ENCODE data around the gene PPP5C.

PPP5C gene

GRCh38 chr19:46365561-46365960 lies 18.7 kb downstream of the PPP5C start:
- no peak for DNase-seq (ENCODE audit: extremely low read depth, insufficient read length)
- peaks cover 17% of the 10 kb centered on the region for H3K36me3 ChIP-seq (ENCODE audit: control insufficient read depth, insufficient read depth, low read length)
- no peak overlapping the region for H3K4me3 ChIP-seq (replicated peaks; ENCODE audit: low read depth, low read length)
- TF ChIP-seq CTCF (IDR thresholded peaks at IDR 0.05; ENCODE audit: insufficient read depth, low read length, poor library complexity, severe bottlenecking): no peak
- H3K27me3 ChIP-seq (replicated peaks; ENCODE audit: control insufficient read depth, insufficient read depth, low read length): no peaks in the 10 kb centered on the region

DNA sequence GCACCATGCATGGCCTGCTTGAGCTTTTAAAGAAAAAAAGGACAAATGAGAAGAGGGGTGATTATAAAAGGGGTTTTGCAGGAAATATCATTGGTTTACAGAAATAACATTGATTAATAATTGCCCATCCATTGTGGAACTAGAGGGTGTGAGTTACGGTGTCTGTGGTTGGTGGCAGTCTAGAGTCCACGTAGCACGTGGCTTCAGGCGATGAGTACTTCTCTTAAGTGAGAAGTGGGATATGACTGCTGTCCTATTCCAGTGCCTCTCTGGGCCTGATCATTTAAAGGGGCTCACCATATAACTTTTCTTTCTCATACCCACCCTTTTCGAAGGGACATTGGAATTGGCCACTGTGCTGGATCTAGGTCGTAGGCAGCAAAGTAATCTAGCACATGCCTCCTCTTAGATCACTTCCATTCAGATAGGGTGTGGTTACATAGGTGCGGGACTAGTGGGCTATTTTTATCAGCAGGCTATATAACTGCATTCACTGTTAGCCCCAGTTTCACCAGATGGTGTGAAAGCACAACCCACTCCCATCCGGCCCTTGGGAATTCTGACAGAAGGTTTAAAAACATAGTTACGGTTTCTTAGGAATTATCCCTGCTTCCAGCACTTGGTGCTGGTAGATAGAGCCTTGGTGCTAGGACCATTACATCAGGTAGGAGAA lies 19.9 kb downstream of the PPP5C start:
- no peak overlapping the region for H3K4me3 ChIP-seq (replicated peaks; ENCODE audit: low read depth, low read length)
- H3K27me3 ChIP-seq (replicated peaks; ENCODE audit: control insufficient read depth, insufficient read depth, low read length): no peaks in the 10 kb centered on the region
- DNase-seq (ENCODE audit: extremely low read depth, insufficient read length): no peak
- no peak for TF ChIP-seq CTCF (IDR thresholded peaks at IDR 0.05; ENCODE audit: insufficient read depth, low read length, poor library complexity, severe bottlenecking)
- H3K36me3 ChIP-seq (ENCODE audit: control insufficient read depth, insufficient read depth, low read length): peaks cover 17% of the 10 kb centered on the region

- H3K36me3 ChIP-seq (ENCODE audit: control insufficient read depth, insufficient read depth, low read length): peaks cover 17% of the 10 kb centered on the region
Observed at GRCh38 chr19:46367426-46367825, 20.5 kb downstream of the PPP5C start.

GRCh38 chr19:46368116-46368515 lies 21.2 kb downstream of the PPP5C start:
- no peak for DNase-seq (ENCODE audit: extremely low read depth, insufficient read length)
- no peak for TF ChIP-seq CTCF (IDR thresholded peaks at IDR 0.05; ENCODE audit: insufficient read depth, low read length, poor library complexity, severe bottlenecking)
- no peak overlapping the region for H3K4me3 ChIP-seq (replicated peaks; ENCODE audit: low read depth, low read length)
- peaks cover 17% of the 10 kb centered on the region for H3K36me3 ChIP-seq (ENCODE audit: control insufficient read depth, insufficient read depth, low read length)
- no peaks in the 10 kb centered on the region for H3K27me3 ChIP-seq (replicated peaks; ENCODE audit: control insufficient read depth, insufficient read depth, low read length)

More at GRCh38 chr19:46367426-46367825, 20.5 kb downstream of the PPP5C start:
- no peak overlapping the region for H3K4me3 ChIP-seq (replicated peaks; ENCODE audit: low read depth, low read length)
- no peaks in the 10 kb centered on the region for H3K27me3 ChIP-seq (replicated peaks; ENCODE audit: control insufficient read depth, insufficient read depth, low read length)
- no peak for TF ChIP-seq CTCF (IDR thresholded peaks at IDR 0.05; ENCODE audit: insufficient read depth, low read length, poor library complexity, severe bottlenecking)
- DNase-seq (ENCODE audit: extremely low read depth, insufficient read length): no peak

- TF ChIP-seq CTCF (IDR thresholded peaks at IDR 0.05; ENCODE audit: insufficient read depth, low read length, poor library complexity, severe bottlenecking): no peak
- Histone ChIP-seq H3K27me3 (replicated peaks; ENCODE audit: control insufficient read depth, insufficient read depth, low read length) (no peaks in the 10 kb centered on the region), H3K36me3 (ENCODE audit: control insufficient read depth, insufficient read depth, low read length) (peaks cover 19% of the 10 kb centered on the region)
Observed at GRCh38 chr19:46369817-46370216, 22.9 kb downstream of the PPP5C start.

More at GRCh38 chr19:46369817-46370216, 22.9 kb downstream of the PPP5C start:
- DNase-seq (ENCODE audit: extremely low read depth, insufficient read length): no peak
- H3K4me3 ChIP-seq (replicated peaks; ENCODE audit: low read depth, low read length): no peak overlapping the region
